IMR-90 (cell line): Measurements from ENCODE around the gene METTL15. TPM values are rescaled to one million over a fixed set of nuclear protein-coding genes. Genes with fewer than 3 reads are reported as not detected.

Source experiments
- ATAC-seq: fragments of 200-7000 bp; cut with Tn5 transposase; 2 replicates; pipeline ENCODE4 v1.9.1; 2020; ENCODE audit warnings: low read depth, mild to moderate bottlenecking, moderate library complexity
- BruUV-seq: library from RNA; stranded (reverse); fragments of 400-500 nt; replicated peaks from 2 replicates; lab custom pipeline; 2021; lab: Mats Ljungman, UMichigan
- CTCF ChIA-PET: fragments of 300-600 bp; formaldehyde crosslinking; extraction: SDS; loops from one replicate; lab custom pipeline; 2021; ENCODE audit warnings: antibody characterized with exemption; lab: Yijun Ruan, JAX
- POLR2A ChIA-PET: fragments of 300-600 bp; sonication (Branson Sonifier 250); formaldehyde crosslinking; loops from one replicate; lab custom pipeline; 2022; ENCODE audit warnings: antibody characterized with exemption; ENCODE audit not compliant: unreplicated experiment; lab: Charles Lee
- DNase-seq: peaks from one replicate; pipeline ENCODE4 v3.0.0; 2013
- H2AFZ ChIP-seq: replicated peaks from 2 replicates; pipeline ENCODE3; 2013; ENCODE audit warnings: low read length, mild to moderate bottlenecking; ENCODE audit not compliant: poor library complexity
- H2AK5ac ChIP-seq: 2 replicates; pipeline ENCODE4 v1.6.1; 2013; ENCODE audit warnings: low read depth, low read length, inconsistent platforms
- H2AK9ac ChIP-seq: replicated peaks from 2 replicates; pipeline ENCODE3; 2013; ENCODE audit warnings: mild to moderate bottlenecking, low read depth, low read length, moderate library complexity; ENCODE audit not compliant: poor library complexity
- H2BK120ac ChIP-seq: 2 replicates; pipeline ENCODE4 v1.6.1; 2013; ENCODE audit warnings: low read depth, low read length, inconsistent platforms
- H2BK15ac ChIP-seq: 3 replicates; pipeline ENCODE4 v1.6.1; 2013; ENCODE audit warnings: low read depth, low read length, inconsistent platforms
- H2BK20ac ChIP-seq: 2 replicates; pipeline ENCODE4 v1.6.1; 2013; ENCODE audit warnings: low read depth, mild to moderate bottlenecking, inconsistent platforms, low read length, moderate library complexity
- H2BK5ac ChIP-seq: 2 replicates; pipeline ENCODE4 v1.6.1; 2013; ENCODE audit warnings: mild to moderate bottlenecking, low read depth, low read length, inconsistent platforms; ENCODE audit not compliant: poor library complexity, severe bottlenecking
- H3K14ac ChIP-seq: replicated peaks from 2 replicates; pipeline ENCODE4 v1.6.1; 2013; ENCODE audit warnings: low read depth, low read length, inconsistent platforms
- H3K18ac ChIP-seq: 2 replicates; pipeline ENCODE4 v1.6.1; 2013; ENCODE audit warnings: low read depth, low read length, control low read depth
- H3K23ac ChIP-seq: 2 replicates; pipeline ENCODE4 v1.6.1; 2013; ENCODE audit warnings: low read depth, low read length, inconsistent platforms
- H3K27ac ChIP-seq: 2 replicates; pipeline ENCODE4 v1.5.1; 2013; ENCODE audit warnings: mild to moderate bottlenecking, control low read depth, low read length; ENCODE audit not compliant: insufficient read depth
- H3K27me3 ChIP-seq: 2 replicates; pipeline ENCODE4 v1.6.1; 2013; ENCODE audit warnings: low read length; ENCODE audit not compliant: control insufficient read depth, insufficient read depth
- H3K36me3 ChIP-seq: 2 replicates; pipeline ENCODE4 v1.6.1; 2013; ENCODE audit warnings: low read length, mixed read lengths; ENCODE audit not compliant: control insufficient read depth, insufficient read depth
- H3K4ac ChIP-seq: 2 replicates; pipeline ENCODE4 v1.6.1; 2013; ENCODE audit warnings: low read depth, low read length, inconsistent platforms
- H3K4me1 ChIP-seq: 2 replicates; pipeline ENCODE4 v1.6.1; 2013; ENCODE audit warnings: low read length, mixed read lengths; ENCODE audit not compliant: control insufficient read depth, insufficient read depth
- H3K4me2 ChIP-seq: 2 replicates; pipeline ENCODE4 v1.6.1; 2013; ENCODE audit warnings: low read depth, mild to moderate bottlenecking, control low read depth, low read length, moderate library complexity
- H3K4me3 ChIP-seq: 2 replicates; pipeline ENCODE4 v1.5.1; 2013; ENCODE audit warnings: low read depth, mild to moderate bottlenecking, control low read depth, low read length, moderate library complexity; ENCODE audit not compliant: insufficient read depth
- H3K56ac ChIP-seq: 2 replicates; pipeline ENCODE4 v1.6.1; 2013; ENCODE audit warnings: low read length, inconsistent platforms; ENCODE audit not compliant: insufficient read depth; ENCODE audit errors: extremely low read depth
- H3K79me1 ChIP-seq, 2 experiments: 2 replicates each; pipeline ENCODE4 v1.6.1; 2013; ENCODE audit warnings: low read length in 2 of 2, inconsistent platforms in 1 of 2, low read depth in 1 of 2
- H3K9ac ChIP-seq: 2 replicates; pipeline ENCODE4 v1.6.1; 2013; ENCODE audit warnings: low read depth, low read length, control low read depth
- H3K9me1 ChIP-seq: 2 replicates; pipeline ENCODE4 v1.6.1; 2013; ENCODE audit warnings: low read length, inconsistent platforms; ENCODE audit not compliant: insufficient read depth
- H3K9me3 ChIP-seq: 2 replicates; pipeline ENCODE4 v1.6.1; 2013; ENCODE audit warnings: low read length; ENCODE audit not compliant: control insufficient read depth, insufficient read depth
- H4K20me1 ChIP-seq: 2 replicates; pipeline ENCODE4 v1.6.1; 2013; ENCODE audit warnings: low read length, inconsistent platforms; ENCODE audit not compliant: insufficient read depth
- H4K5ac ChIP-seq: 2 replicates; pipeline ENCODE4 v1.6.1; 2013; ENCODE audit warnings: mild to moderate bottlenecking, low read depth, low read length, control low read depth
- H4K8ac ChIP-seq, 2 experiments: 2 replicates each; pipeline ENCODE4 v1.6.1; 2013; ENCODE audit warnings: low read depth in 2 of 2, low read length in 2 of 2, control low read depth in 1 of 2, inconsistent platforms in 1 of 2
- H4K91ac ChIP-seq: 2 replicates; pipeline ENCODE4 v1.6.1; 2013; ENCODE audit warnings: low read depth, low read length, inconsistent platforms; ENCODE audit not compliant: insufficient read depth
- CEBPB ChIP-seq: IDR thresholded peaks from 2 replicates; pipeline ENCODE4 v1.6.1; 2012; ENCODE audit warnings: low read depth, low read length, improper control_type of control experiment
- CHD1 ChIP-seq: IDR thresholded peaks from 2 replicates; pipeline ENCODE4 v1.6.1; 2012; ENCODE audit warnings: low read depth, low read length, improper control_type of control experiment
- CTCF ChIP-seq: conservative IDR thresholded peaks from 2 replicates; pipeline ENCODE4 v1.5.1; 2012; ENCODE audit warnings: mild to moderate bottlenecking, low read depth, low read length, improper control_type of control experiment
- FOS ChIP-seq: fragments of 150-350 bp; IDR thresholded peaks from 2 replicates; pipeline ENCODE4 v1.6.1; 2016; ENCODE audit warnings: low read depth, low read length
- MAFK ChIP-seq: IDR thresholded peaks from 2 replicates; pipeline ENCODE4 v1.6.1; 2012; ENCODE audit warnings: low read depth, low read length, improper control_type of control experiment
- MAZ ChIP-seq: IDR thresholded peaks from 2 replicates; pipeline ENCODE4 v1.6.1; 2012; ENCODE audit warnings: low read depth, mild to moderate bottlenecking, low read length, improper control_type of control experiment, moderate library complexity, borderline replicate concordance
- MXI1 ChIP-seq: IDR thresholded peaks from 2 replicates; pipeline ENCODE4 v1.6.1; 2012; ENCODE audit warnings: low read depth, mild to moderate bottlenecking, low read length, moderate library complexity, borderline replicate concordance
- NFE2L2 ChIP-seq: fragments of 150-350 bp; IDR thresholded peaks from 2 replicates; pipeline ENCODE4 v1.6.1; 2016; ENCODE audit warnings: low read depth, mild to moderate bottlenecking, low read length
- RAD21 ChIP-seq: IDR thresholded peaks from 2 replicates; pipeline ENCODE4 v1.6.1; 2012; ENCODE audit warnings: low read length, improper control_type of control experiment
- RCOR1 ChIP-seq: IDR thresholded peaks from 2 replicates; pipeline ENCODE4 v1.6.1; 2012; ENCODE audit warnings: mild to moderate bottlenecking, low read length, improper control_type of control experiment; ENCODE audit not compliant: insufficient replicate concordance
- RFX5 ChIP-seq: IDR thresholded peaks from 2 replicates; pipeline ENCODE4 v1.8.0; 2012; ENCODE audit warnings: low read depth, mild to moderate bottlenecking, low read length, moderate library complexity
- WGBS, 2 experiments: methylation state at CpG; one replicate each; pipeline versions ENCODE4 v1.1.5 to v1.1.7; 2013; ENCODE audit warnings: missing lambda C conversion rate in 2 of 2; ENCODE audit not compliant: insufficient read length in 1 of 2; ENCODE audit errors: extremely low coverage in 2 of 2; 5-methylcytosine and 5-hydroxymethylcytosine counted together
- dilution Hi-C: fragments of 300-500 bp; cut with HindIII; formaldehyde crosslinking; loops from one replicate; pipeline ENCODE4 v1.14.3; 2018; ENCODE audit warnings: low sequenced_read_pairs; ENCODE audit not compliant: unreplicated experiment
- in situ Hi-C: fragments of 300-500 bp; cut with MboI; formaldehyde crosslinking; loops from 3 replicates; pipeline ENCODE4 v1.14.3; 2019; ENCODE audit warnings: low sequenced_read_pairs, inconsistent platforms, mixed read lengths
- intact Hi-C: fragments of 100-400 bp; cut with micrococcal nuclease; formaldehyde crosslinking; loops from 2 replicates; pipeline ENCODE4 v1.10.0; 2022
- polyA plus RNA-seq, 3 experiments: library from polyadenylated mRNA; depleted of rRNA; stranded (reverse); fragments of >200 nt; gene quantifications; 2 replicates each; pipeline ENCODE4 v1.2.3, GENCODE V29; 2012; ENCODE audit warnings: low replicate concordance in 1 of 3
- total RNA-seq: library from RNA; depleted of rRNA; stranded (reverse); fragments of >200 nt; gene quantifications from 2 replicates; pipeline ENCODE4 v1.2.3, GENCODE V29; 2012
- TF ChIP-seq, protein P1 (sequence below): fragments of 150-350 bp; IDR thresholded peaks from 2 replicates; pipeline ENCODE4 v1.6.1; 2016; ENCODE audit warnings: low read depth, mild to moderate bottlenecking, low read length, moderate library complexity, borderline replicate concordance

Gene METTL15
- total and polyA plus RNA-seq, 2 of the 4 experiments (the other 2 are of a cell fraction): 6.5 to 30.5 TPM

DNA sequence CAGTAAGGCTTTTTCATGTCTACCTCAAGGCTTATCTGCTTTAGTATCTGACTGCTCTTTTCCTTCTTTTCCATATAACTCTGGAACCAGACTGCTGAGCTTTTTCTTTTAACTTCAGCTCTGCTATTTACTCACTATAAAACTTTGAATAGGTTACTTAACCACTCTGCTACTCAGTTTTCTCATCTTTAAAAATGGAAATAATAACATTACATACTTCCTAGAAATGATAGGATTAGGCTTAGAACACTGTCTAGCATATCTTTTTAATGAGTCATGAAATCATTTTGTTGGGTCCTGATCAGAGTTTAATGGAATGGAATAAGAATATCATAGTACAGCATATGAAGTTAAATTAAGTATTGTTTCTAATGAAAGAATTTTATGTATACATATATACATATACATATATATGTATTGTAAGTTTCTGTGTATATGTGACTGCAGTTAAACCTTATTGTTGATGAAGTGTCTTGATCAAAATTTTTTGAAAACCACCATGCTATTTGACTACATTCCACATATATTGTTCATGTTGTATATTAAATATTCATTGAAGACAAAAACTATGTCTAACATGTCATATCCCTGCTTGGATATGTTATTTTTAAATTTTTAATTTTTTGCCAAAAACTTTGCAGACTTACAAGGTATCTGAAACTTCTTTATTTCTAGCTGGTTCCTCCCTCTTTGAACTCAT is 120.2 kb downstream of the METTL15 start (continued):
- TF ChIP-seq, protein P1, sequence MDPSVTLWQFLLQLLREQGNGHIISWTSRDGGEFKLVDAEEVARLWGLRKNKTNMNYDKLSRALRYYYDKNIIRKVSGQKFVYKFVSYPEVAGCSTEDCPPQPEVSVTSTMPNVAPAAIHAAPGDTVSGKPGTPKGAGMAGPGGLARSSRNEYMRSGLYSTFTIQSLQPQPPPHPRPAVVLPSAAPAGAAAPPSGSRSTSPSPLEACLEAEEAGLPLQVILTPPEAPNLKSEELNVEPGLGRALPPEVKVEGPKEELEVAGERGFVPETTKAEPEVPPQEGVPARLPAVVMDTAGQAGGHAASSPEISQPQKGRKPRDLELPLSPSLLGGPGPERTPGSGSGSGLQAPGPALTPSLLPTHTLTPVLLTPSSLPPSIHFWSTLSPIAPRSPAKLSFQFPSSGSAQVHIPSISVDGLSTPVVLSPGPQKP: no peak

DNA sequence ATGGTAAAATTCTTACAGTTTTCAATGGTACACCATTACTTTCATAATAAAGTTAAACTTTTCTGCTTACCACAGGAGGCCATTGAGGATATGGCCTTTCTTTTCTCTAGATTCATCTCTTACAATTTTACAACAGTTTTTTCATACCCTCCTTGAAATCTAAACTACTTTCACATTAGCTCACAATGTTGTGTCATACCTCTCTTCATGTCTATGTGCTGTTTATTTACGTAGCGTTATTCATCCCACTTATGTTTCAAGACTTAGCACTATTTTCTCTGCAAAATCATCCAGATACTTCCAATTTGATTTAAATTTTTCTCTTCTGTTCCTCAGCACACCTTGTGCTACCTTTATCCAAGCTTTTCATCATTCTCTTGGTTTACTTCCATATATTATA is 123.3 kb downstream of the METTL15 start:
- intact Hi-C loops: no loop called here
- no peak overlapping the region; the same call in 1 of the 2 replicates for H3K4me2 ChIP-seq
- H3K9me1 ChIP-seq: no peaks in the 10 kb centered on the region
- no peak overlapping the region for H3K4me3 ChIP-seq
- peaks cover 3 to 8% of the 10 kb centered on the region in 2 experiments; a peak in 3 of 4 replicates for H3K79me1 ChIP-seq
- no peak overlapping the region for H3K14ac ChIP-seq
- H3K4me1 ChIP-seq: peaks cover 2% of the 10 kb centered on the region
- H2BK120ac ChIP-seq: no peak overlapping the region
- 0 out of 2 replicates have a peak, but pooled peaks cover 2% of the 10 kb centered on the region for H3K9me3 ChIP-seq
- no peak overlapping the region for H3K23ac ChIP-seq
- H2BK20ac ChIP-seq: no peak overlapping the region
- H3K27me3 ChIP-seq: no peaks in the 10 kb centered on the region
- H2BK15ac ChIP-seq: no peak overlapping the region
- H2AK9ac ChIP-seq: no peak overlapping the region
- no peak overlapping the region for H3K56ac ChIP-seq
- H3K27ac ChIP-seq: no peak overlapping the region
- ChIA-PET POLR2A (no interaction called here), CTCF (no interaction called here)
- WGBS, 2 experiments: no CpG with 5 or more reads among the region's 2 CpGs
- H2AFZ ChIP-seq: no peak overlapping the region
- DNase-seq (peak; percentile 90), ATAC-seq (peak; percentile 84)
- H4K20me1 ChIP-seq: no peaks in the 10 kb centered on the region
- no TSS peak for BruUV-seq
- H2AK5ac ChIP-seq: no peak overlapping the region
- H4K5ac ChIP-seq: no peak overlapping the region
- H3K18ac ChIP-seq: no peak overlapping the region
- H3K36me3 ChIP-seq: no peaks in the 10 kb centered on the region
- H3K9ac ChIP-seq: no peak overlapping the region
- no peak overlapping the region for H2BK5ac ChIP-seq
- in situ Hi-C loops: no loop called here
- no peak overlapping the region for H4K91ac ChIP-seq
- no peak overlapping the region for H4K8ac ChIP-seq
- dilution Hi-C loops: no loop called here
- no peak overlapping the region for H3K4ac ChIP-seq
- TF ChIP-seq MAZ: no peak
- TF ChIP-seq RFX5: no peak
- TF ChIP-seq RAD21: no peak
- TF ChIP-seq CHD1: no peak
- TF ChIP-seq CEBPB: peak; percentile 90
- TF ChIP-seq, protein P1: no peak
- peak; percentile 33; the same call in 1 of the 2 replicates for TF ChIP-seq FOS
- no peak for TF ChIP-seq NFE2L2
- TF ChIP-seq MAFK: no peak
- no peak for TF ChIP-seq MXI1
- no peak for TF ChIP-seq CTCF
- no peak for TF ChIP-seq RCOR1
